DOHH2 (cell line): ENCODE data around the gene NEK8.

Experiments used
- H3F3A ChIP-seq: fragments of 200-600 bp; sonication (generic), shearing (Covaris generic); 2 replicates; pipeline ENCODE4 v1.6.0; 2016; ENCODE audit warnings: antibody characterized with exemption, mild to moderate bottlenecking; ENCODE audit not compliant: control insufficient read depth, insufficient read depth
- H3K27ac ChIP-seq: fragments of 200-600 bp; sonication (generic); 2 replicates; pipeline ENCODE4 v1.5.1; 2014; ENCODE audit warnings: low read depth, mild to moderate bottlenecking, low read length, moderate library complexity
- H3K27me3 ChIP-seq: fragments of 200-600 bp; sonication (generic); 2 replicates; pipeline ENCODE4 v1.6.1; 2014; ENCODE audit warnings: mild to moderate bottlenecking, low read length, mixed read lengths; ENCODE audit not compliant: control insufficient read depth
- H3K36me3 ChIP-seq: fragments of 200-600 bp; sonication (generic); 2 replicates; pipeline ENCODE4 v1.6.1; 2014; ENCODE audit warnings: mild to moderate bottlenecking, low read length, moderate library complexity, mixed read lengths; ENCODE audit not compliant: control insufficient read depth
- H3K4me1 ChIP-seq: fragments of 200-600 bp; sonication (generic); 2 replicates; pipeline ENCODE4 v1.6.1; 2014; ENCODE audit warnings: mild to moderate bottlenecking, low read length, mixed read lengths; ENCODE audit not compliant: control insufficient read depth
- H3K4me2 ChIP-seq: fragments of 200-600 bp; sonication (generic); 2 replicates; pipeline ENCODE4 v1.6.0; 2014; ENCODE audit warnings: mild to moderate bottlenecking, low read length, moderate library complexity
- H3K4me3 ChIP-seq: fragments of 200-600 bp; sonication (generic); 2 replicates; pipeline ENCODE4 v1.5.1; 2014; ENCODE audit warnings: mild to moderate bottlenecking, low read length, mixed read lengths
- H3K79me2 ChIP-seq: fragments of 200-600 bp; sonication (generic); 2 replicates; pipeline ENCODE4 v1.6.1; 2014; ENCODE audit warnings: mild to moderate bottlenecking, low read length, mixed read lengths; ENCODE audit not compliant: control insufficient read depth
- H3K9me2 ChIP-seq: fragments of 200-600 bp; sonication (generic); replicated peaks from 2 replicates; pipeline ENCODE4 v1.6.1; 2014; ENCODE audit warnings: mild to moderate bottlenecking, low read length, mixed read lengths; ENCODE audit not compliant: control insufficient read depth
- H3K9me3 ChIP-seq: fragments of 200-600 bp; sonication (generic); 2 replicates; pipeline ENCODE4 v1.6.1; 2014; ENCODE audit warnings: antibody characterized with exemption, low read length, mixed read lengths; ENCODE audit not compliant: control insufficient read depth, insufficient read depth
- H4K20me1 ChIP-seq: fragments of 200-600 bp; sonication (generic); 2 replicates; pipeline ENCODE4 v1.6.0; 2014; ENCODE audit warnings: low read depth, mild to moderate bottlenecking, antibody characterized with exemption, low read length, moderate library complexity; ENCODE audit not compliant: control insufficient read depth, insufficient read depth
- EZH2phosphoT487 ChIP-seq: fragments of 200-600 bp; sonication (generic); IDR thresholded peaks from 2 replicates; pipeline ENCODE4 v1.6.1; 2017; ENCODE audit warnings: borderline replicate concordance, mild to moderate bottlenecking, antibody characterized with exemption, low read length, moderate library complexity, mixed read lengths
- TF ChIP-seq, protein P1 (sequence below): fragments of 200-600 bp; sonication (generic); IDR thresholded peaks from one replicate; pipeline ENCODE4 v1.5.1; 2014; ENCODE audit warnings: antibody characterized with exemption, mild to moderate bottlenecking, low read depth, low read length; ENCODE audit not compliant: poor library complexity, severe bottlenecking

NEK8 gene

DNA sequence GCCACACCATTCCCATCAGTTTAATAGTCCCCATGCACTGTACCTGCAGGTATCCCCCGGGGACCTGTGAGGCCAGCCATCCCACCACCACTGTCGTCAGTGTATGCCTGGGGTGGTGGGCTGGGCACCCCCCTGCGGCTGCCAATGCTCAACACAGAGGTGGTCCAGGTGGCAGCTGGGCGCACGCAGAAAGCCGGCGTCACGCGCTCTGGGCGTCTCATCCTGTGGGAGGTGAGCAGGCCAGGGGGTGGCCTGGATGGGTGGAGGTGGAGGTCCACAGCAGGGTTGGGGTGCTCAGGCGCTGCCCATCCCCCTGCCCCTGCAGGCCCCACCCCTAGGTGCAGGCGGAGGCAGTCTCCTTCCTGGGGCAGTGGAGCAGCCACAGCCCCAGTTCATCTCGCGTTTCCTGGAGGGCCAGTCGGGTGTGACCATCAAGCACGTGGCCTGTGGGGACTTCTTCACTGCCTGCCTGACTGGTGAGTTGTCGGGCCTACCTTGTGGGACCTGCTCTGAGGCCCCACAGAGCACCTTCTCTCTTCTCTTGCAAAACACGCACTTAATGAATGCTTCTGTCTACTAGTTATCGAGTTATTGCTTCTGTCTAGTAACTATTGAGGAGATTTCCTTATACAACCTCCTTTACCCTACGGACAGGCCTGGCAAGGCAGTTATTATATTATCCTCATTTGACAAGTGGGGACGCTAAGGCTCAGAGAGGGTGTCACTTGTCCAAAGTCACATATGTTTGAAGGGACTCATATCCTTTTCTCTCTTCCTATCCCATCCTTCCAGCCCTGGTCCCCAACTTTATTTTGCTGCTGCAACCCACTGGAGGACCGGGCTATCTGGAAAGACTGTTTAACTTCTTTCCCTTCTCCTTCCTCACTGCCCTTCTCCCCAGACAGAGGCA, 9.4 kb downstream of the NEK8 start:
- H3K9me2 ChIP-seq: no peaks in the 10 kb centered on the region
- H3F3A ChIP-seq: peaks cover 27% of the 10 kb centered on the region
- H3K9me3 ChIP-seq: peaks cover 5% of the 10 kb centered on the region; the same call in 1 of the 2 replicates
- peaks cover 29% of the 10 kb centered on the region for H3K79me2 ChIP-seq
- H3K36me3 ChIP-seq: peaks cover 46% of the 10 kb centered on the region
- peak overlapping the region; percentile 72 for H3K4me3 ChIP-seq
- TF ChIP-seq EZH2phosphoT487: no peak
- TF ChIP-seq, protein P1, sequence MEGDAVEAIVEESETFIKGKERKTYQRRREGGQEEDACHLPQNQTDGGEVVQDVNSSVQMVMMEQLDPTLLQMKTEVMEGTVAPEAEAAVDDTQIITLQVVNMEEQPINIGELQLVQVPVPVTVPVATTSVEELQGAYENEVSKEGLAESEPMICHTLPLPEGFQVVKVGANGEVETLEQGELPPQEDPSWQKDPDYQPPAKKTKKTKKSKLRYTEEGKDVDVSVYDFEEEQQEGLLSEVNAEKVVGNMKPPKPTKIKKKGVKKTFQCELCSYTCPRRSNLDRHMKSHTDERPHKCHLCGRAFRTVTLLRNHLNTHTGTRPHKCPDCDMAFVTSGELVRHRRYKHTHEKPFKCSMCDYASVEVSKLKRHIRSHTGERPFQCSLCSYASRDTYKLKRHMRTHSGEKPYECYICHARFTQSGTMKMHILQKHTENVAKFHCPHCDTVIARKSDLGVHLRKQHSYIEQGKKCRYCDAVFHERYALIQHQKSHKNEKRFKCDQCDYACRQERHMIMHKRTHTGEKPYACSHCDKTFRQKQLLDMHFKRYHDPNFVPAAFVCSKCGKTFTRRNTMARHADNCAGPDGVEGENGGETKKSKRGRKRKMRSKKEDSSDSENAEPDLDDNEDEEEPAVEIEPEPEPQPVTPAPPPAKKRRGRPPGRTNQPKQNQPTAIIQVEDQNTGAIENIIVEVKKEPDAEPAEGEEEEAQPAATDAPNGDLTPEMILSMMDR: no peak
- no peaks in the 10 kb centered on the region for H4K20me1 ChIP-seq
- peak overlapping the region; percentile 85 for H3K4me2 ChIP-seq
- H3K4me1 ChIP-seq: peaks cover 60% of the 10 kb centered on the region
- no peaks in the 10 kb centered on the region for H3K27me3 ChIP-seq
- peak overlapping the region; percentile 90 for H3K27ac ChIP-seq

- peaks cover 46% of the 10 kb centered on the region for H3K36me3 ChIP-seq
- H4K20me1 ChIP-seq: no peaks in the 10 kb centered on the region
- H3K4me1 ChIP-seq: peaks cover 65% of the 10 kb centered on the region
- peak overlapping the region; percentile 85 for H3K4me2 ChIP-seq
- no peaks in the 10 kb centered on the region for H3K9me2 ChIP-seq
- peaks cover 32% of the 10 kb centered on the region for H3K79me2 ChIP-seq
- H3K9me3 ChIP-seq: peaks cover 5% of the 10 kb centered on the region; the same call in 1 of the 2 replicates
- peaks cover 27% of the 10 kb centered on the region for H3F3A ChIP-seq
- TF ChIP-seq EZH2phosphoT487: no peak
- TF ChIP-seq, protein P1: no peak
- no peaks in the 10 kb centered on the region for H3K27me3 ChIP-seq
- peak overlapping the region; percentile 90 for H3K27ac ChIP-seq
- peak overlapping the region; percentile 72 for H3K4me3 ChIP-seq
Measured at GRCh38 chr17:28738680-28739384, 10.2 kb downstream of the NEK8 start.

DNA sequence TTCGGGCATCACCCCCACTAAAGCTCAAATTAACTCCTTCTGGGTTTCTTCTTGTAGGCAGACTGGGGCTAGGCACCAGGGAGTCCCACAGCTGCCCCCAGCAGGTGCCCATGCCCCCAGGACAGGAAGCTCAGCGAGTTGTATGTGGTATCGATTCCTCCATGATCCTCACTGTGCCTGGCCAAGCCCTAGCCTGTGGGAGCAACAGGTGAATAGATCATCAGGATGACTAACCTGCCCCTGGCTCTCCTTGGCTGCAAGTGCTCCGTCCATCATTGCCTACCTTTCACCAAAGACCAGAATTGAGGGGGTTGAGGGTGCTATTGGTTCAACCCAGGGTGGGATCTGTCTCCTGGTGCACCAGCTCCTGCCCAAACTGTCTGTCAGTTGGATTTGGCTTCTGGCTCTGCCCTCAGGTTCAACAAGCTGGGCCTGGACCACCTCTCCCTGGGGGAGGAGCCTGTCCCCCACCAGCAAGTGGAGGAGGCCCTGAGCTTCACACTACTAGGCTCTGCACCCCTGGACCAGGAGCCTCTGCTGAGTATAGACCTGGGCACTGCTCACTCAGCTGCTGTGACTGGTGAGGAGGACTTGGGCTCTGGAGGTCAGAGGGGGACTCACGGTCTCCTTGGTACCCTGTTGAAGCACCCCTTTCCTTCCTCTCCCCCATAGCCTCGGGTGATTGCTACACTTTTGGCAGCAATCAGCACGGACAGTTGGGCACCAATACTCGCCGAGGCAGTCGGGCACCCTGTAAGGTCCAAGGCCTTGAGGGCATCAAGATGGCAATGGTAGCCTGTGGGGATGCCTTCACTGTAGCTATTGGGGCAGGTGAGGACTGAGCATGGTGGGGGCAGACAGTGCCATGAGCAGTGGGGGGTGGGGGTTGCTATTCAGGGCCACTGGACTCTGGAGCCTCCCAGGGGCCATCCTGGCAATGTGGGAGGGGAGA, 12.1 kb downstream of the NEK8 start:
- H3K27me3 ChIP-seq: no peaks in the 10 kb centered on the region
- H3K4me2 ChIP-seq: peak overlapping the region; percentile 78
- H3K9me3 ChIP-seq: peaks cover 5% of the 10 kb centered on the region; the same call in 1 of the 2 replicates
- H3F3A ChIP-seq: peaks cover 29% of the 10 kb centered on the region
- peak overlapping the region; percentile 64 for H3K4me3 ChIP-seq
- peak overlapping the region; percentile 90 for H3K27ac ChIP-seq
- TF ChIP-seq EZH2phosphoT487: no peak
- TF ChIP-seq, protein P1: no peak
- H3K9me2 ChIP-seq: no peaks in the 10 kb centered on the region
- H3K36me3 ChIP-seq: peaks cover 53% of the 10 kb centered on the region
- peaks cover 70% of the 10 kb centered on the region for H3K4me1 ChIP-seq
- peaks cover 50% of the 10 kb centered on the region for H3K79me2 ChIP-seq
- peaks cover 3% of the 10 kb centered on the region for H4K20me1 ChIP-seq
